ENCODE data around the gene PPP1R14D.

- no peak for TF ChIP-seq EZH2 (IDR thresholded peaks at IDR 0.05)
- no peak for TF ChIP-seq CTCF (IDR thresholded peaks at IDR 0.05)
Observed at GRCh38 chr15:40789999-40790398, 38.5 kb downstream of the PPP1R14D start.

Measured in neural progenitor cell (in vitro differentiated cells).